Measurements from ENCODE around the gene COL8A1.

DNA sequence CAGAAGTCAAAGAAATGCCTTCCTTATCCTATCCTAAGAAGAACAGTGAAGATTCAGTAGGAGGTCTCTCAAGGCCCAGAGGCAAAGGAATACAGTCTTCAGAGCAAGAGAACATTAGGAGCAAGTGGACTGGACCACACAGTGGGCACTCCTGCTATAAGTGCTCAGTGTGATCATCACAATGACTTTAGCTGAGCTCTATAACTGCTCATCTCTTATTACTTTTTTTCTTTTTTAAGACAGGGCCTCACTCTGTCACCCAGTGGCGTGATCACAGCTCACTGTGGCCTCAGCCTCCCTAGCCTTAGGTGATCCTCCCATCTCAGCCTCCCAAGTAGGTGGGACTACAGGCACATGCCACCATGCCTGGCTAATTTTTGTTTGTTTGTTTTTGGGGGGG lies 48.1 kb downstream of the COL8A1 start:
- TF ChIP-seq, protein P1, sequence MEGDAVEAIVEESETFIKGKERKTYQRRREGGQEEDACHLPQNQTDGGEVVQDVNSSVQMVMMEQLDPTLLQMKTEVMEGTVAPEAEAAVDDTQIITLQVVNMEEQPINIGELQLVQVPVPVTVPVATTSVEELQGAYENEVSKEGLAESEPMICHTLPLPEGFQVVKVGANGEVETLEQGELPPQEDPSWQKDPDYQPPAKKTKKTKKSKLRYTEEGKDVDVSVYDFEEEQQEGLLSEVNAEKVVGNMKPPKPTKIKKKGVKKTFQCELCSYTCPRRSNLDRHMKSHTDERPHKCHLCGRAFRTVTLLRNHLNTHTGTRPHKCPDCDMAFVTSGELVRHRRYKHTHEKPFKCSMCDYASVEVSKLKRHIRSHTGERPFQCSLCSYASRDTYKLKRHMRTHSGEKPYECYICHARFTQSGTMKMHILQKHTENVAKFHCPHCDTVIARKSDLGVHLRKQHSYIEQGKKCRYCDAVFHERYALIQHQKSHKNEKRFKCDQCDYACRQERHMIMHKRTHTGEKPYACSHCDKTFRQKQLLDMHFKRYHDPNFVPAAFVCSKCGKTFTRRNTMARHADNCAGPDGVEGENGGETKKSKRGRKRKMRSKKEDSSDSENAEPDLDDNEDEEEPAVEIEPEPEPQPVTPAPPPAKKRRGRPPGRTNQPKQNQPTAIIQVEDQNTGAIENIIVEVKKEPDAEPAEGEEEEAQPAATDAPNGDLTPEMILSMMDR (conservative IDR thresholded peaks at IDR 0.05), result no peak
- TF ChIP-seq ZFX (IDR thresholded peaks at IDR 0.05), result no peak

Data from C4-2B (cell line).